ENCODE data around the gene TLE6. TPM values are rescaled to one million over a fixed set of nuclear protein-coding genes. Genes with fewer than 3 reads are reported as not detected.
"Not testable (repeated sequence)": the region's sequence is repeated elsewhere in the genome, so short reads cannot be mapped to it uniquely, and the experiment has no call there.

TLE6 gene
- total RNA-seq, 2 donors from 2014 or later = 0.57 to 3.4 TPM

DNA sequence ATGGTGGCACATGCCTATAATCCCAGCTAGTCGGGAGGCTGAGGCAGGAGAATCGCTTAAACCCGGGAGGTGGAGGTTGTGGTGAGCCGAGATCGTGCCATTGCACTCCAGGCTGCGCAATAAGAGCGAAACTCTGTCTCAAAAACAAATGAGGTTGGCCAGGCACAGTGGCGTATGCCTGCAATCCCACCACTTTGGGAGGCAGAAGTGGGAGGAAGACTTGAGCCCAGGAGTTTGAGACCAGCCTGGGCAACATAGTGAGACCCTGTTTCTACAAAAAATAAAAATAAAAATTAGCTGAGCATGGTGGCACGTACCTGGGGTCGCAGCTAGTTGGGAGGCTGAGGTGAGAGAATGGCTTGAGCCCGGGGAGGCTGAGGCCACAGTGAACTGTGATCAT, 15.0 kb downstream of the TLE6 start:
- intact Hi-C loops (cut with DNase I); DNase-seq (ENCODE audit: low spot score): not testable (repeated sequence)

GRCh38 chr19:2992958-2993357, 15.6 kb downstream of the TLE6 start:
- intact Hi-C loops (cut with DNase I) = no loop called here
- no peak for DNase-seq (ENCODE audit: low spot score)

- no peak for DNase-seq (ENCODE audit: low spot score)
- intact Hi-C loops (cut with DNase I) = no loop called here
Measured at GRCh38 chr19:2993579-2993978, 16.2 kb downstream of the TLE6 start.

GRCh38 chr19:2994588-2995131, 17.3 kb downstream of the TLE6 start:
- intact Hi-C loops (cut with DNase I) = no loop called here
- no peak for DNase-seq (ENCODE audit: low spot score)

DNA sequence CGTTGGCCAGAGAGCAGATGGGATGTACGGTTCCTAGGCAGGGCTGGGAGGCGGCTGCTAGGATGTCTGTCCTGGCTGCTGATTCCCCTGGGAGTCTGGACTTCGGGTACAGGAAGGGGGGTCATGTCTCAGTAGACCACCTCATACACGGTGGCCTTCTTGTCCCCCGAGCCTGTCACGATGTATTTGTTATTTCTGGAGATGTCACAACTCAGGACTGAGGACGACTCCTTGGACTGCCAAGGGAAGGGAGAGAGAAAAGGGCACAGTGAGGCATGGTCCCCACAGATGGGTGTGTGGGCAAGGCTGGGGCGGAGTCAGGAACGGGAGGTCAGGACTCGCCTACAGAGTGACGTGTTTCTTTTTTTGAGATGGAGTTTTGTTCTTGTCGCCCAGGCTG, 20.4 kb downstream of the TLE6 start:
- intact Hi-C loops (cut with DNase I) = no loop called here
- DNase-seq (ENCODE audit: low spot score) = no peak

DNA sequence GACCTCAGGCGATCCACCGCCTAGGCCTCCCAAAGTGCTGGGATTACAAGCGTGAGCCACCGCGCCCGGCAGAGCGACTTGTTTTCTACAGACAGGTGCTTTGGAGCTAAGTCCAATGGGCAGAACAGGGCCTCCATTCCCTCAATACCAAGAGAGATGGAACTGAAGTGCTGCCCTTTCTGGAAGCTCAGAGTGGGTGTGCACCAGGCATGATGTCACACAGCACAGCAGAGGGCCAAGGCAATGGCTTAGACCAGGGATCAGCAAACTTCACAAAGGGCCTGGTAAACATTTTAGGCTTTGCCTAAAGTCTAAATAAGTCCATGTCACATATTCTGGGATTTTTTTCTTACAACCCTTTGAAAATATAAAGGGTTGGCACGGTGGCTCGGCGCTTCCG, 21.3 kb downstream of the TLE6 start:
- intact Hi-C loops (cut with DNase I) = no loop called here
- no peak for DNase-seq (ENCODE audit: low spot score)

- intact Hi-C loops (cut with DNase I) = no loop called here
- no peak for DNase-seq (ENCODE audit: low spot score)
Measured at GRCh38 chr19:3001235-3001800, 24.0 kb downstream of the TLE6 start.

DNA sequence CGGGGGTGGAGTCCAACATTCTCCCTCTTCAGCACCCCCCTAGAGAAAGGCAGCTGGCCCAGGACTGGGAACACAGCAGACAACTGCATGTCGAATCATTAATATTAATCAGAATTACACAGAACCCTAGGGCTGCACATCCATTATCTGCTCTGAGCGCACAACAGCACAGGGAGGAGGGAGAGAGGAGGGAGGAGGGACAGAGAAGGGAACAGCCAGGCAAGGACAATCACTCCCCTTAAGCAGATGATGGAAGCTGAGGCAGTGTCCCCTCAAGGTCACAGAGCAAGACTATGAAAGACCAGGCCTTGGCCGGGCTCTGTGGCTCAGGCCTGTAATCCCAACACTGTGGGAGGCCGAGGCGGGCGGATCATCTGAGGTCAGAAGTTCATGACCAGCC, 25.7 kb downstream of the TLE6 start:
- DNase-seq (ENCODE audit: low spot score) = no peak
- intact Hi-C loops (cut with DNase I) = no loop called here

GRCh38 chr19:3004522-3004921, 27.2 kb downstream of the TLE6 start:
- DNase-seq (ENCODE audit: low spot score) = no peak
- intact Hi-C loops (cut with DNase I) = no loop called here

- intact Hi-C loops (cut with DNase I) = no loop called here
Measured at GRCh38 chr19:3005345-3005744, 28.0 kb downstream of the TLE6 start.

GRCh38 chr19:3006075-3006767, 28.9 kb downstream of the TLE6 start:
- intact Hi-C loops (cut with DNase I) = no loop called here
- DNase-seq (ENCODE audit: low spot score) = no peak

More at GRCh38 chr19:3005345-3005744, 28.0 kb downstream of the TLE6 start:
- DNase-seq (ENCODE audit: low spot score) = no peak

DNA sequence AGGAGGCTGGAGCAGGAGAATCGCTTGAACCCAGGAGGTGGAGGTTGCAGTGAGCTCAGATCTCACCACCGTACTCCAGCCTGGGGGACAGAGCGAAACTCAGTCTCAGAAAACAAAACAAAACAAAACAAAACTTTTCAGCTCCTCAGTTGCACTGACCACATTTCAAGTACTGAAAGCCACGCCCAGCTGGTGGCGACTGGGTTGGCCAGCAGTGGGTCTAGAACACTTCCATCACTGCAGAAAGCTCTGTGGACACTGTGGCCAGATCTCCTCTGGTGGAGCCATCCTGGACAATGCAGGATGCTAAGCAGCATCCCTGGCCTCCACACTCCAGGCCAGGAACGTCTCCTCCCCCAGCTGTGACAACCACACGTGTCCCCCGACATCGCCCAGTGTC, 30.6 kb downstream of the TLE6 start:
- DNase-seq (ENCODE audit: low spot score) = no peak
- intact Hi-C loops (cut with DNase I) = no loop called here

DNA sequence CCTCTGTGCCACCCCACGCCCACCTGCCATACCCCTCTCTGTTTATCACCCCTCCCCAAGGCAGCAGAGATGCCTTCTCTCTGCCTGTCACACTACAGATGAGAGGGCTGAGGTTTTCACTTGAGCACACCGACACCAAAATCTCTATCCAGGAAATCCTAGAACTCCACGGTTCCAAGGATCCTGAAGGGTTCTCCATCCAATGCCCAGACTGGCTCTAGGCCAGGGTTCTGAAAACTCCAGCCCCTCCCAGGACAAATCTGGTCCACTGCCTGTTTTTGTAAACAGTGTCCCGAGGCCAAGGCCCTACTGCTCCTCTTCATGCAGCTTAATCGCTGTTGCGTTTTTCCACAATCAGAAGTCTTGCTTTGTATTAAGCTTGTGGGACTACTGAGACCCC, 31.6 kb downstream of the TLE6 start:
- no peak for DNase-seq (ENCODE audit: low spot score)
- intact Hi-C loops (cut with DNase I) = no loop called here

GRCh38 chr19:3010871-3011270, 33.5 kb downstream of the TLE6 start:
- no peak for DNase-seq (ENCODE audit: low spot score)
- intact Hi-C loops (cut with DNase I) = no loop called here

GRCh38 chr19:3012059-3012458, 34.7 kb downstream of the TLE6 start:
- intact Hi-C loops (cut with DNase I); DNase-seq (ENCODE audit: low spot score): not testable (repeated sequence)

DNA sequence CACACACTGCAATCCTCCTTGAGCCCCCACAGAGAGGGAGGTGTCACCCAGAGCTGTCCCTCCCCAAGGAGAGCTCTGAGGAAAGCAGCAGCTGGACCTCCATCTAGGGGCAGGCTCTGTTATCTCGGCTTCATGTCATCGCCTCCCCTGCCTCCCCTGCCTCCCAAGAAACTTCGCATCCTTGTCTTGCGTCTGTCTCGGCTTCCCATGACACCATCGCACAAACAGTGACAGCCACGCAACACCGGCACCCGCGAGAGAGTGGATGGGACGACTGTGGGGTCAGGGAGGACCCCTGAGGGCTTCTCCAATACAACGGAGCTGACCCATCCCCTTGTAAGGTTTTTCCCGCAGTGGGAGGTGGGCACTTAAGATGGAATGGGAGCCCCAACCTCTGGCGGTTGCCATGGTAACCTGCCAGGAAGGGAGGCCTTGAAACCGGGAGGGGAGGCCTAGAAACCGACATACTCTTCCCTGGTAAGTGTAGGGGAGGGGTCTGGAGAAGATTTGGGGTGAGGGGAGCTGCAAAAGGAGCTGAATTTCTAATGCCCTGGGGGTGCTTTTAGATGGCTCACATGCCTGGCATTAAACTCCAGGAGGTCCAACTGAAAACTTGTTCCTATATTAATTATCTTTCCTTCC, 35.4 kb downstream of the TLE6 start:
- intact Hi-C loops (cut with DNase I) = no loop called here
- DNase-seq (ENCODE audit: low spot score) = no peak

DNA sequence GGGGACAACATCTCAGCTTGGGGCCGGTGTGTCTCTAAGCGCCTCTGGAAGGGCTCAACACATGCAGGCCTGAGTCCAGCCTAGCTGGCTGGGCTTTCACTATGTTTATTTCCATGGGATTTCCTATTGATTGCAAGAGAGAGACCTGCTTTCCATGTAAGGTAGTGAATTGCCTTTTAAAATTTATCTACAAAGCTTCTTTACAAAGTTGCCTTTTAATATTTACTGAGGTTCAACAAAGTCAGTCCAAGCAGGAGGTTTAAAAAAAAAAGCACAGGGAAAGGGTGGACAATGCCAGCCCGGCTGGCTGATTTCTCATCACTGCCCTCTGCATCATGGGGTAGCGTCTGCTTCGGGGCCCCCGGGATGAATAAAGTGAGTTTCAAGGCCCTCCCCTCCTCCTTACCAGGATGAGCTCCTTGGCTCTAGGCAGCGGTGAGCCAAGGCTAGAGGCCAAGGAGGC, 35.9 kb downstream of the TLE6 start:
- intact Hi-C loops (cut with DNase I) = no loop called here

GRCh38 chr19:3014135-3014534, 36.8 kb downstream of the TLE6 start:
- no peak for DNase-seq (ENCODE audit: low spot score)
- intact Hi-C loops (cut with DNase I) = no loop called here

More for the DNA sequence above, 35.9 kb downstream of the TLE6 start:
- DNase-seq (ENCODE audit: low spot score) = no peak

DNA sequence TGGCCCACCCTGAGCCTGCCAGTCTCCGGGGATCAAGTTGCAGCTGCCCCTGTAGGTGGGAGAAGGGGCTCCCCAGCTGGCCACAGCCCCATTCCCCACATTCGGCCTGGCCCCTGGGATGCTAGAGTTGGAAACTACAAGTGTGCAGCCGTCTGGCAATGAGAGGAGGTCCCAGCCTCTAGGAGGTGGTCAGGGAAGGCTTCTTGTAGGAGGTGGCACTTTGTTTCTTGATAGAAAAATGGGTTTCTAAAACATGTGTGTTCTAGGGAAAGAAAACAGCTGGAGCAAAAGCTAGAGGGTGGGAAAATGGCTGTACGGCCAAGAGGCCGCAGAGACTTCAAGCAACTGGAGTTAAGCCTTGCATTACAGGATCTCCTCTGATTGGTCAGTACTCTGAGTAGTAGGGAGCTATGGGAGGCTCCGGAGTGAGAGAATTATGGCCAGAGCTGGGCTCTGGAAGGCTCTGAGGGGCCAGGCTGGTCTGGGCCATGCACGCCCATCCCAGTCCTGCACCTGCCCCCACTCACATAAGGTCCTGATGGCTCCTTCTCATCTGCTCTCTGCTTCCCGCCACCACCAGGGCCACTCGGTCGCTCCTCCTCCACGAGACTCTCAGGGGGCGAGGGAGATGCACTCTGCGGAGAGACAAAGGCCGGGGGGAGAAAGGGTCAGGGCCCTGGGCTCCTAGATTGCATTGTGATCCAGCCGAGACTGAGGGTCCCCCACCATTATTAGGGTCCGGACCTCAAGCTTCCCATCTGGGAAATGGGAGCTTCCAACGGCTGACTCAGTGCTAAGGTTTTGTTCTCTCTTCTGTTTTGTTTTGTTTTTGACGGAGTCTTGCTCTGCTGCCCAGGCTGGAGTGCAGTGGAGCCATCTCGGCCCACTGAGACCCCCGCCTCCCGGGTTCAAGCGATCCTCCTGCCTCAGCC, 38.0 kb downstream of the TLE6 start:
- DNase-seq (ENCODE audit: low spot score) = no peak
- intact Hi-C loops (cut with DNase I) = no loop called here

Data from posterior vena cava (tissue), 2 donors.